ENCODE data around the gene EPHB3.
A peak's percentile ranks its signal among the peaks of the same experiment; 100 is the strongest.

Gene EPHB3

DNA sequence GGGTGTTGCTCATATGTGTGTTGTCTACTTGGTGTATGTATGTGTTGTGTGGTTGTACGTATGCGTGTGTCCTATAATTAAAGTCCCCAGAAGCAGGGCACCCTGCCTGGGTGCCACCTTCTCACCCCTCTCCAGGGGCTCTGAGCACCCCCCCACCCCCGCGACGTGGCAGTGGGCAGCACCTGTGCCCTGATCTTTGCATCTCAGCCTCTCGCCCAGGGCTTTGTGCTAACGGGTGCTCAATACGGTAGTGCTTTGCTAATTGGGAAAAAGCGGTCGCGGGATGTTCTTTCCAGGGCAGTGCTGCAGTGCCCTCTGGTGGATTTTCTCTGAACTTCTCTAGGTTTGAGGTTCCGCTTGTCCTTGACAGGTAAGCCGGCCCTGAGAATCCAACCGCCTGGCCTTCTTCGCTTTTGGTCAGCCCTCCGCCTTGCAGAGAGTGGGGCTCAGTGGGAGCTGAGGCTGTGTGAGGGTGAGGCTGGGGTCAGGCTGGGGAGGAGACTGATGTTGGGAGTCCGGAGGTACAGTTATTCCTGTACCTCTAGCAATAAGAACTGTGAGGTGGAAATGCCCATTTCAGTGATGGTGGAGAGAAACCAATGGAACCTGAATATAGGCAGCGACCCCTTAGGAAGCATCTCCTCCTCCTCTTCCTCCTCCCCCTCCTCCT lies 17.6 kb upstream of the EPHB3 start:
- DNase-seq, result peak; percentile 83

DNA sequence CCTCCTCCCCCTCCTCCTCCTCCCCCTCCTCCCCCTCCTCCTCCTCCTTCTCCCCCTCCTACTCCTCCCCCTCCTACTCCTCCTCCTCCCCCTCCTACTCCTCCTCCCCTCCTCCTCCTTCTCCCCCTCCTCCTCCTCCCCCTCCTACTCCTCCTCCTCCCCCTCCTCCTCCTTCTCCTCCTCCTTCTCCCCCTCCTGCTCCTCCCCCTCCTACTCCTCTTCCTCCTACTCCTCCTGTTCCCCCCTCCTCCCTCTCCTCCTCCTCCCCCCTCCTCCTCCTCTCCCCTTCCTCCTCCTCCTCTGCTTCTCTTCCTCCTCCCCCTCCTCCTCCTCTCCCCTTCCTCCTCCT lies 17.1 kb upstream of the EPHB3 start:
- no peak for DNase-seq

GRCh38 chr3:184545769-184546168 lies 15.8 kb upstream of the EPHB3 start:
- DNase-seq, result no peak

- no peak for DNase-seq
Measured at GRCh38 chr3:184546252-184546651, 15.3 kb upstream of the EPHB3 start.

GRCh38 chr3:184549796-184550577 lies 11.6 kb upstream of the EPHB3 start:
- DNase-seq, result no peak

DNA sequence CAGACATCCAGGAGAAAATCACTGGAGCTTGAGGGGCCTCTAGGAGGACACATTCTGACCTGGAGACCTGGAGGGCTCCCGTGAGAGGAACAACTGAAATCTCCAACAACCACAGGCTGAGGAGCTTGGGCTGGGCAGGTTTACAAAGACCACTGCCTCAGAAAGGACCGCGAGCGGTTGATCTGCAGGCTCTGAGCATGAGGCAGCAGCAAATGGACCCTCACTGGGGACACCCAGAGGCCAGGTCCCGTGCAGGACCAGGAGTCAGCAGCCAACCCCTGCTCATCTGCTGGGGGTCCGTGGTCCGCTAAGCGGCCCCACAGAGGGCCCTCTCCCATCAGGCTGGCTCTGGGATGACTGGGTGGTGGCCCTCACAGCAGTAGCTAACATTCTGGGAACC lies 10.5 kb upstream of the EPHB3 start:
- DNase-seq, result no peak

DNA sequence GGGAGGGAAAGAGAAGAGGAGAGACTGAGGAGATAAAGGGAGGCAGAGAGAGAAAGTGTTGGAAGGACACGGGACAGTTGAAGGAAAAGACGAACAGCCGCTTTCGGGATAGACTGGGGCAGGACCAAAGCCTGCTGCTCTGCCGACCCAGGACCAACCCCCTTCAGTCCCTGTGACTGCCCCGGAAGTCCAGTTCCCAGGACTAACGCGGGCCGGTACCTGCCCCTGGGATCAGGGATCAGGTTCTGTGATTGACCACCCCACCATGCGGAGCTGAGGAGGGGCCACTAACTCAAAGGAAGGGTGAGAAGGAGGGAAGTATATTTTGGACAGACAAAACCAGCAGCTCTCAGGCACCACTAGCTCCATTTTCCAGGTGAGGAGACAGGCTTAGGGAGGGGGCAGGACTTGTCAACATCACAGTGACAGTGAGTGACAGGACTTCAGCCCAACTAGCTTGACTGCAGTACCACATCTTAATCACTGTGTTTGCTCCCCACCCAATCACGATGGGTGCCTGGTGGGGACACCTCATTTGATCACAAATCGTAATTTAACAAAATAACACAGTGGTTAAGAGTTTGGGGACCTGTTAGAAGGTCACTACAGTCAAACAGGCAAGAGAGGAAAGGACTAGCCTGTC lies 9.8 kb upstream of the EPHB3 start:
- no peak for DNase-seq

DNA sequence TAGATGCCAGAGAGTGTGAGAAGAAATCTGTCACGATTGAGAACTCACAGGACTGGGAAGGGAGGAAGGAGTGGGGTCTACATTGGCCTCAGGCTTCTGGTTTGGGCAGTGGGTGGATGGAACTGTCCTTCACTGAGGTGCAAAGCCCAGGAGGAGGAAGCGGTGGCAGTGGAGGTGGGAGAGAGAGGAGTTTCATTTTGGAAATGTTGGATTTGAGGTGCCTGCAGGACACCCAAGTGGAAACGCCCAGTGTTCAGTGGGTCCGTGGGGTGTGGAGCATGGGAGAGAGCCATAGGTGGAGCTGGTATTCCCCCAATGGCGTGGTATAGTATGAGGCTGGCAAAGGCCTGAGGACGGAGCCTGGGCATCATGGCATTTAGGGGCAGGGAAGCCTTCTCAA lies 9.3 kb upstream of the EPHB3 start:
- DNase-seq, result no peak

DNA sequence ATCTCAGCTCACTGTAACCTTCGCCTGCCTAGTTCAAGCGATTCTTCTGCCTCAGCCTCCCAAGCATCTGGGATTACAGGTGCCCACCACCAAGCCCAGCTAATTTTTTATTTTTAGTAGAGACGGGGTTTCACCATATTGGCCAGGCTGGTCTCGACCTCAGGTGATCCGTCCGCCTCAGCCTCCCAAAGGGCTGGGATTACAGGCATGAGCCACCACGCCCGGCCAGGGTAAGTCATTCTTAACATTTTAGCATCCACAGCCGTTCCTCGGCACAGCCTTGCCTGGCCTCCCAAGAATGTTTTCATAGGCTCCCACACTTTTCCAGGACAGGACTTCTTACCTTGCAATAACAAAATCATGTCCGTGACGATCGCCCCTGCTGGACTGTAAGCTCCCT lies 8.7 kb upstream of the EPHB3 start:
- DNase-seq, result no peak

DNA sequence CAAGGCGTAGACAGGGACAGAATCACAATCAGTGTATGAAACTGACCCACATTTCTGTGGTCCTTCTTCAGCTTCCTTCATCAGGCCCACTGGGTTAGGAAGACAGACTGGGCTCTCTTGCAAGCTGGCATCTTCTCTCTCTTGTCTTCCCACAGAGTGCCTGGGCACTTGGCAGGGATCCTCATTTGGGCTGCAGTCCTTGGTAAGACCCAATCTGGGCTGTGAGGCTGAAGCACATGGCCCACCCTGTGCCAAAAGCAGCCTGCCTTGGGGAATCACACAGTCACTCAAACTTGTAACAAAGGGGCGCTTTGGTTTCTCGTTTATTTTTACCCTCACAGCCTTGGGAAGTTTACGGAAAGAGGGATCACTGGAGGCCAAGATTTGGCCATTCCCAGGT lies 8.2 kb upstream of the EPHB3 start:
- no peak for DNase-seq

GRCh38 chr3:184554461-184554860 lies 7.1 kb upstream of the EPHB3 start:
- no peak for DNase-seq

- DNase-seq, result no peak
Measured at GRCh38 chr3:184556582-184557347, 4.8 kb upstream of the EPHB3 start.

GRCh38 chr3:184557348-184557950 lies 4.1 kb upstream of the EPHB3 start:
- no peak for DNase-seq

GRCh38 chr3:184558726-184559125 lies 2.9 kb upstream of the EPHB3 start:
- DNase-seq, result no peak

GRCh38 chr3:184559336-184559735 lies 2.2 kb upstream of the EPHB3 start:
- DNase-seq, result no peak

DNA sequence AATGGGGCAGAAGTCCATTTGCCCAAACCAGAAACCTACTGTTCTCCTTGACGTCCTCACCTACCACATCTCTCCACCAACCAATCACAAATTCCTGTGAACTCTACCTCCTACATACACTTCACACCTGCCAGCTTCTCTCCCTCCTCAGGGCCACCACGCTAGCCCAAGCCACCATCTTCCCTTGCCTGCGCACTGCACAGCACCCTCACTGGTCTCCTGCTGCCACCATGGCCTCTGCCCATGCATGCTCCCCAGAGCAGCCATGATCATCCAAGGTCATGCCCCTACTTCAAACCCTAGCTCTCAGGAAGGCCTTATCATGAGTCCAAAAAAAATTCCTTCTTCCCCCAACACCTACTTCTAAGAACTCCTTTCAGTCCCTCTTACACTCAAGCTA lies 1.1 kb upstream of the EPHB3 start:
- DNase-seq, result no peak

- DNase-seq, result no peak
Measured at GRCh38 chr3:184561913-184562877, 610 bp downstream of the EPHB3 start.

DNA sequence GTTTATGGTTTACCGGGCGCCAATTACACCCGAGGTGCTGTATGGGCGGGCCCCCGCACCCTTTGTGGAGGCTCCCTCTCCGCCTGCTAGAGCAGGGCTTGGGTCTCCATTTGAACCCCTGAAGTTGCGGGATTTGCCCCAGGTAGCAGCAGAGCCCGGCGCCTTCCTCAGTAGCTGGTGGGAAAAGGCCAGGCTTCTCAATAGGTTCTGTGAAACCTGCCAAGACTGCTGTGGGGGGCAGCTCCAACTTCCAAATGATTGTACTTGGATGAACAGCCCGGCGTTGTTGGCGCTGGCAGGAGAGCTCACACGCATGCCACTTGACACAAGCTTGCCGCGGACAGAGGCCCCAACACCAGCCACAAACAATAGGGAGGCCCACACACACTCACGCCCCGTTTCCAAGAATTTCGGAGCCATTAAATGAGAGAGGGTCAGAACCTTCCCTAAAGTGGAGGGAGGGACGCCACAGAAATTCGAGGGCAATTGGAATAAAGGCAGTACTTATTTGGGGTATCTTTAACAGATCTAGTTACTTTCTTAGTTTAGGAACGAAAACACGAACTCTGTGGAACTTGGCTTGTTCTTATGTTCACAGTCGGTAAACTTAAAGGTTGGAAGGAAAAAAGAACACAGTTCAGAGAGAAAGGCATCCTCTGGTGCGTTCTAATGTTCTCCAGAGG lies 1.4 kb downstream of the EPHB3 start:
- DNase-seq, result no peak

GRCh38 chr3:184563561-184563925 lies 2.0 kb downstream of the EPHB3 start:
- no peak for DNase-seq

GRCh38 chr3:184563941-184564684 lies 2.5 kb downstream of the EPHB3 start:
- no peak for DNase-seq

Measured in NCI-H2227 treated with DMSO at 0.1 percent for 48 hours (cell line).